GM21825 (cell line): ENCODE results near the gene MCF2L2.

ENCODE experiments used
- ATAC-seq: cut with Tn5 transposase; IDR thresholded peaks from one replicate; pipeline ENCODE4 v1.9.1; 2021; ENCODE audit warnings: mild to moderate bottlenecking, moderate library complexity; ENCODE audit not compliant: unreplicated experiment

The MCF2L2 gene

GRCh38 chr3:183299976-183300375 is 128.4 kb downstream of the MCF2L2 start:
- ATAC-seq, result no peak

GRCh38 chr3:183298701-183299153 is 129.7 kb downstream of the MCF2L2 start:
- no peak for ATAC-seq

- ATAC-seq, result no peak
These were observed 131.5 kb downstream of the MCF2L2 start for GRCh38 chr3:183296944-183297343.

- ATAC-seq, result no peak
These were observed 133.2 kb downstream of the MCF2L2 start for GRCh38 chr3:183295211-183295610.

GRCh38 chr3:183293966-183294365 is 134.5 kb downstream of the MCF2L2 start:
- no peak for ATAC-seq

- ATAC-seq, result no peak
These were observed 136.9 kb downstream of the MCF2L2 start for GRCh38 chr3:183291497-183292031.

- no peak for ATAC-seq
These were observed 138.2 kb downstream of the MCF2L2 start for GRCh38 chr3:183290216-183290615.

- no peak for ATAC-seq
These were observed 140.3 kb downstream of the MCF2L2 start for GRCh38 chr3:183288117-183288516.

GRCh38 chr3:183287301-183287971 is 141.0 kb downstream of the MCF2L2 start:
- no peak for ATAC-seq

- peak; percentile 98 for ATAC-seq
These were observed 142.5 kb downstream of the MCF2L2 start for GRCh38 chr3:183285828-183286457.

- no peak for ATAC-seq
These were observed 143.1 kb downstream of the MCF2L2 start for GRCh38 chr3:183285318-183285717.

GRCh38 chr3:183284570-183284969 is 143.8 kb downstream of the MCF2L2 start:
- ATAC-seq, result no peak

GRCh38 chr3:183283886-183284285 is 144.5 kb downstream of the MCF2L2 start:
- no peak for ATAC-seq

- ATAC-seq, result no peak
These were observed 147.2 kb downstream of the MCF2L2 start for GRCh38 chr3:183281126-183281797.

- ATAC-seq, result no peak
These were observed 149.0 kb downstream of the MCF2L2 start for GRCh38 chr3:183279371-183279770.

- ATAC-seq, result no peak
These were observed 149.8 kb downstream of the MCF2L2 start for GRCh38 chr3:183278479-183279088.

GRCh38 chr3:183277260-183277659 is 151.2 kb downstream of the MCF2L2 start:
- no peak for ATAC-seq

GRCh38 chr3:183275937-183276336 is 152.5 kb downstream of the MCF2L2 start:
- no peak for ATAC-seq

- no peak for ATAC-seq
These were observed 153.0 kb downstream of the MCF2L2 start for GRCh38 chr3:183275418-183275817.

GRCh38 chr3:183274609-183275008 is 153.8 kb downstream of the MCF2L2 start:
- ATAC-seq, result no peak

GRCh38 chr3:183272791-183273190 is 155.6 kb downstream of the MCF2L2 start:
- ATAC-seq, result no peak
